Endothelial cell of umbilical vein (primary cell): ENCODE results near the gene SLC24A3. TPM values are rescaled to one million over a fixed set of nuclear protein-coding genes. Genes with fewer than 3 reads are reported as not detected.

Experiments used
- BruUV-seq: library from RNA; stranded (reverse); fragments of 400-500 nt; replicated peaks from 2 replicates; lab custom pipeline; 2021; lab: Mats Ljungman, UMichigan
- CTCF ChIA-PET: fragments of 300-600, 350-600 bp; sonication (Branson Sonifier 250); formaldehyde crosslinking; loops from one replicate; lab custom pipeline; 2021; ENCODE audit warnings: antibody characterized with exemption, inconsistent platforms; lab: Charles Lee
- POLR2A ChIA-PET: fragments of 300-600, 350-600 bp; sonication (Branson Sonifier 250); formaldehyde crosslinking; loops from one replicate; lab custom pipeline; 2021; ENCODE audit warnings: antibody characterized with exemption, inconsistent platforms; lab: Charles Lee
- DNase-seq: peaks from one replicate; pipeline ENCODE4 v3.0.0-alpha.2; 2011; ENCODE audit warnings: low read depth, low spot score
- FAIRE-seq: peaks from 2 replicates; lab custom pipeline; 2011; peaks lifted over from hg19 to GRCh38; lab: Jason Lieb, UNC
- H2AFZ ChIP-seq: 2 replicates; pipeline ENCODE4 v1.6.0; 2012; ENCODE audit warnings: low read depth, low read length, control low read depth, inconsistent platforms
- H3K27ac ChIP-seq: 2 replicates; pipeline ENCODE4 v1.5.1; 2011; ENCODE audit warnings: low read depth, mild to moderate bottlenecking, control low read depth, low read length, moderate library complexity; ENCODE audit not compliant: insufficient read depth
- H3K27me3 ChIP-seq, 2 experiments: 2 replicates each; pipeline versions ENCODE4 v1.6.0 to v1.6.1; 2011; ENCODE audit warnings: low read length in 2 of 2, mixed read lengths in 1 of 2; ENCODE audit not compliant: control insufficient read depth in 2 of 2, insufficient read depth in 2 of 2
- H3K36me3 ChIP-seq, 2 experiments: 2 replicates in 1 of 2; 3 replicates in 1 of 2; pipeline ENCODE4 v1.5.1; 2011; ENCODE audit warnings: low read length in 2 of 2, mild to moderate bottlenecking in 1 of 2, moderate library complexity in 1 of 2; ENCODE audit not compliant: control insufficient read depth in 2 of 2, insufficient read depth in 2 of 2; ENCODE audit errors: extremely low read depth in 1 of 2
- H3K4me1 ChIP-seq: 3 replicates; pipeline ENCODE4 v1.5.1; 2011; ENCODE audit warnings: mild to moderate bottlenecking, low read length; ENCODE audit not compliant: control insufficient read depth, insufficient read depth; ENCODE audit errors: extremely low read depth
- H3K4me2 ChIP-seq: 2 replicates; pipeline ENCODE4 v1.6.1; 2011; ENCODE audit warnings: low read length, control low read depth, mixed read lengths; ENCODE audit not compliant: insufficient read depth
- H3K4me3 ChIP-seq, 3 experiments: fragments of 200-600 bp in 1 of 3; sonication (generic), shearing (Covaris generic) in 1 of 3; replicated peaks in 1 of 3; 2 replicates each; pipeline ENCODE4 v1.5.1; 2011 to 2016; ENCODE audit warnings: control low read depth in 3 of 3, low read length in 3 of 3, mild to moderate bottlenecking in 2 of 3, inconsistent platforms in 1 of 3, low read depth in 1 of 3, moderate library complexity in 1 of 3; ENCODE audit not compliant: insufficient read depth in 1 of 3
- H3K79me2 ChIP-seq: 2 replicates; pipeline ENCODE4 v1.6.0; 2012; ENCODE audit warnings: low read length, inconsistent platforms; ENCODE audit not compliant: control insufficient read depth, insufficient read depth
- H3K9ac ChIP-seq: replicated peaks from 2 replicates; pipeline ENCODE3; 2011; ENCODE audit warnings: low read length, control low read depth; ENCODE audit not compliant: insufficient read depth; ENCODE audit errors: extremely low read depth
- H3K9me1 ChIP-seq: replicated peaks from 3 replicates; pipeline ENCODE4 v1.6.0; 2011; ENCODE audit warnings: mild to moderate bottlenecking, low read length; ENCODE audit not compliant: control insufficient read depth, insufficient read depth; ENCODE audit errors: extremely low read depth
- H3K9me3 ChIP-seq: replicated peaks from 2 replicates; pipeline ENCODE4 v1.5.1; 2012; ENCODE audit warnings: low read length, inconsistent platforms; ENCODE audit not compliant: control insufficient read depth, insufficient read depth
- H4K20me1 ChIP-seq: replicated peaks from 2 replicates; pipeline ENCODE3; 2011; ENCODE audit warnings: mild to moderate bottlenecking, low read length; ENCODE audit not compliant: control insufficient read depth, insufficient read depth; ENCODE audit errors: extremely low read depth
- EZH2 ChIP-seq: IDR thresholded peaks from 2 replicates; pipeline ENCODE4 v1.6.1; 2012; ENCODE audit warnings: borderline replicate concordance, low read depth, mild to moderate bottlenecking, moderate library complexity, low read length, inconsistent platforms; ENCODE audit not compliant: severe bottlenecking
- FOS ChIP-seq: IDR thresholded peaks from 2 replicates; pipeline ENCODE4 v1.6.1; 2011; ENCODE audit warnings: mild to moderate bottlenecking, low read length, moderate library complexity, borderline replicate concordance; ENCODE audit not compliant: insufficient read depth
- GATA2 ChIP-seq: IDR thresholded peaks from 2 replicates; pipeline ENCODE4 v1.7.0; 2011; ENCODE audit warnings: low read depth, mild to moderate bottlenecking, moderate library complexity, mixed read lengths, low read length; ENCODE audit not compliant: insufficient read length, insufficient read depth
- JUN ChIP-seq: IDR thresholded peaks from 2 replicates; pipeline ENCODE4 v1.6.1; 2011; ENCODE audit warnings: borderline replicate concordance, low read depth; ENCODE audit not compliant: insufficient read length, insufficient read depth
- MYC ChIP-seq: IDR thresholded peaks from one replicate; pipeline ENCODE4 v1.6.1; 2011; ENCODE audit warnings: mild to moderate bottlenecking, low read depth, low read length
- POLR2A ChIP-seq: IDR thresholded peaks from 2 replicates; pipeline ENCODE4 v1.6.1; 2012; ENCODE audit warnings: low read depth, mild to moderate bottlenecking, control low read depth, low read length
- POLR2AphosphoS5 ChIP-seq: IDR thresholded peaks from 2 replicates; pipeline ENCODE4 v1.6.1; 2012; ENCODE audit warnings: low read depth, mild to moderate bottlenecking, control low read depth, low read length, moderate library complexity; ENCODE audit not compliant: insufficient read depth
- dilution Hi-C: fragments of 300-500 bp; cut with MboI; formaldehyde crosslinking; loops from one replicate; pipeline ENCODE4 v1.15.0; 2019; ENCODE audit warnings: low sequenced_read_pairs; ENCODE audit not compliant: extremely low pct_ligation_motif_present
- intact Hi-C: fragments of 100-400 bp; cut with micrococcal nuclease; formaldehyde crosslinking; loops from one replicate; pipeline ENCODE4 v1.10.0; 2022
- polyA plus RNA-seq, 4 experiments: library from polyadenylated mRNA; depleted of rRNA in 3 of 4; stranded (reverse) in 3 of 4; unstranded in 1 of 4; fragments of >200 nt; gene quantifications; 2 replicates each; pipeline versions ENCODE4 v1.2.1 to v1.2.3, GENCODE V29; 2011 to 2012; ENCODE audit warnings: missing spikeins in 1 of 4
- total RNA-seq: library from RNA; stranded (reverse); gene quantifications from 2 replicates; pipeline ENCODE4 v1.2.3, GENCODE V29; 2021
- TF ChIP-seq, protein P1 (sequence below), 2 donors: IDR thresholded peaks; 1 replicate in 1 of 2; 2 replicates in 1 of 2; pipeline ENCODE4 v1.5.1; 2011; ENCODE audit warnings: low read length in 2 of 2, mild to moderate bottlenecking in 2 of 2, moderate library complexity in 2 of 2, control low read depth in 1 of 2, inconsistent platforms in 1 of 2, low read depth in 1 of 2; ENCODE audit not compliant: insufficient read depth in 1 of 2; ENCODE audit errors: extremely low read depth in 1 of 2
- TF ChIP-seq, protein P2 (sequence below): IDR thresholded peaks from 2 replicates; pipeline ENCODE4 v1.6.1; 2011; ENCODE audit not compliant: insufficient read depth, insufficient read length

Gene SLC24A3
- total and polyA plus RNA-seq, 2 donors (not counting 3 experiments of a cell fraction or from before 2014, with no cell fraction given) = not detected

DNA sequence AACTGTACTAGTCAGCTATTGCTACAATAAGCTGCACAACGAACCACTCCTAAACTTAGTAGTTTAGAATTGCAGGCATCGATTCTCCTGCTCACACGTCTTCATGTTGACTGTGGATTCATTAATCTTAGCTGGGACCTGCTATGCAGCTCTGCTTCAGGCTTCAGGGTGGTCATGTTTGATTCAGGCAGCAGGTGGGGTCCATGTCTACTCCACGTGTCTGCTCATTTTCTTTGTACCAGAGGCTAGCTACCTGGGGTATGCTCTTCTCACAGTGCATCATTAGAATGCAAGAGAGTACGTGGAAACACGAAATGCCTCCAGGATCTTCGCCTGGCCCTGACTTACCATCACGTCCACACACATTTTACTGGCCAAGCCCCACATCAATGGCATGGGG is 481.1 kb downstream of the SLC24A3 start:
- TF ChIP-seq, protein P1, sequence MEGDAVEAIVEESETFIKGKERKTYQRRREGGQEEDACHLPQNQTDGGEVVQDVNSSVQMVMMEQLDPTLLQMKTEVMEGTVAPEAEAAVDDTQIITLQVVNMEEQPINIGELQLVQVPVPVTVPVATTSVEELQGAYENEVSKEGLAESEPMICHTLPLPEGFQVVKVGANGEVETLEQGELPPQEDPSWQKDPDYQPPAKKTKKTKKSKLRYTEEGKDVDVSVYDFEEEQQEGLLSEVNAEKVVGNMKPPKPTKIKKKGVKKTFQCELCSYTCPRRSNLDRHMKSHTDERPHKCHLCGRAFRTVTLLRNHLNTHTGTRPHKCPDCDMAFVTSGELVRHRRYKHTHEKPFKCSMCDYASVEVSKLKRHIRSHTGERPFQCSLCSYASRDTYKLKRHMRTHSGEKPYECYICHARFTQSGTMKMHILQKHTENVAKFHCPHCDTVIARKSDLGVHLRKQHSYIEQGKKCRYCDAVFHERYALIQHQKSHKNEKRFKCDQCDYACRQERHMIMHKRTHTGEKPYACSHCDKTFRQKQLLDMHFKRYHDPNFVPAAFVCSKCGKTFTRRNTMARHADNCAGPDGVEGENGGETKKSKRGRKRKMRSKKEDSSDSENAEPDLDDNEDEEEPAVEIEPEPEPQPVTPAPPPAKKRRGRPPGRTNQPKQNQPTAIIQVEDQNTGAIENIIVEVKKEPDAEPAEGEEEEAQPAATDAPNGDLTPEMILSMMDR (IDR thresholded peaks at IDR 0.05; ENCODE audit: extremely low read depth in 1 of 2, insufficient read depth in 1 of 2, low read depth in 1 of 2, low read length in 2 of 2) = no peak
- TF ChIP-seq EZH2 (no peak), JUN (no peak), GATA2 (no peak), POLR2A (no peak), FOS (no peak), MYC (no peak), POLR2AphosphoS5 (no peak)
- TF ChIP-seq, protein P2, sequence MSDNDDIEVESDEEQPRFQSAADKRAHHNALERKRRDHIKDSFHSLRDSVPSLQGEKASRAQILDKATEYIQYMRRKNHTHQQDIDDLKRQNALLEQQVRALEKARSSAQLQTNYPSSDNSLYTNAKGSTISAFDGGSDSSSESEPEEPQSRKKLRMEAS = no peak
- H3K4me3 ChIP-seq = no peak overlapping the region
- H3K9me1 ChIP-seq = no peaks in the 10 kb centered on the region
- FAIRE-seq (no peak), DNase-seq (no peak)
- dilution Hi-C loops (no loop called here), intact Hi-C loops (loop anchor here (2.0 to 5.0 kb wide), 2 partner anchors 195 to 359 kb away; partner anchors contain the start of genes CFAP61 and CRNKL1)
- no peaks in the 10 kb centered on the region for H3K27me3 ChIP-seq
- ChIA-PET CTCF (interaction anchor here (0.6 to 2.7 kb wide), 35 partner anchors 15 to 544 kb away, joined by 3 to 30 read pairs (median 4); partner anchors contain the start of genes CFAP61, CRNKL1 and NAA20), POLR2A (no interaction called here)
- H3K4me1 ChIP-seq = peaks cover 5% of the 10 kb centered on the region
- no peaks in the 10 kb centered on the region for H3K9me3 ChIP-seq
- no peak overlapping the region for H2AFZ ChIP-seq
- H3K79me2 ChIP-seq = no peaks in the 10 kb centered on the region
- H3K9ac ChIP-seq = no peak overlapping the region
- no TSS peak for BruUV-seq
- no peaks in the 10 kb centered on the region for H3K36me3 ChIP-seq
- no peak overlapping the region for H3K27ac ChIP-seq
- no peaks in the 10 kb centered on the region for H4K20me1 ChIP-seq
- H3K4me2 ChIP-seq = no peak overlapping the region
